KG1 (cell line): ENCODE data around the gene OGFR.

Source experiments
- DNase-seq: peaks from one replicate; lab custom pipeline; 2025; lab: John Stamatoyannopoulos, UW

The OGFR gene

GRCh38 chr20:62800314-62801259 is 4.0 kb upstream of the OGFR start:
- no peak for DNase-seq

DNA sequence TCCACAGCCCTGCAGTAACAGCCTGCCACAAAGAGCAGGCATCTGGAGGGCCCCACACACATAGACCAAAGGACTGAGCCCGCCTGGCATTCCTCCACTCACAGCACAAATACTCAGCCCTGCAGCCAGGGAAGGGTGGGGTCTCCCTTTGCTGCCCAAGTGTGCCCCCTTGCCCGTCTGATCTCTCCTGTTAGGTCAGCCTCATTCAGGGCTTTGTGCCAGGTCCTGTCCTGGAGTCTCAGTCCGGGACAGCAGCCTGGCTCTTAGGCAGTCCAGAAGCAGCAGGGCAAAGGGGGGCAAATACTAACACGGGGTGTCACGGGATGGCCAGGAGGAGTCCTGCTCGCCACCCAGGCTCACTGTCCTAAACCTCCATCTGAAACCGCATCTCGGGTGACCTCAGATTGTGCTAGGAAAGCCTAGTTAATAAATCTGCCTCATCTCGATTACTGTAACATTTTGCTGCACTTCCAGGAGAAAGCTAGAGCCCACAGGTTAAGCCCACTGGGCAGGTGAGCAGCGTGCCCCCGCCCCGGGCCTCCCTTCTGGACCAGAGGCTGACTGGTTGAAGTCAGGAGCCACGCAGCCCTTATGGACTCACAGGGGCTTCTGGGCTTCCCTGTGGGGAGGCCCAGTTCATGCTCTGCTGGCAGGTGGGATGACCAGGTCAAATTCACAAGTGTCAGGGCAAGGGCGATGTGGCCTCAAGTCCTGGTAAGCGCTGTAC is 3.2 kb upstream of the OGFR start:
- no peak for DNase-seq

DNA sequence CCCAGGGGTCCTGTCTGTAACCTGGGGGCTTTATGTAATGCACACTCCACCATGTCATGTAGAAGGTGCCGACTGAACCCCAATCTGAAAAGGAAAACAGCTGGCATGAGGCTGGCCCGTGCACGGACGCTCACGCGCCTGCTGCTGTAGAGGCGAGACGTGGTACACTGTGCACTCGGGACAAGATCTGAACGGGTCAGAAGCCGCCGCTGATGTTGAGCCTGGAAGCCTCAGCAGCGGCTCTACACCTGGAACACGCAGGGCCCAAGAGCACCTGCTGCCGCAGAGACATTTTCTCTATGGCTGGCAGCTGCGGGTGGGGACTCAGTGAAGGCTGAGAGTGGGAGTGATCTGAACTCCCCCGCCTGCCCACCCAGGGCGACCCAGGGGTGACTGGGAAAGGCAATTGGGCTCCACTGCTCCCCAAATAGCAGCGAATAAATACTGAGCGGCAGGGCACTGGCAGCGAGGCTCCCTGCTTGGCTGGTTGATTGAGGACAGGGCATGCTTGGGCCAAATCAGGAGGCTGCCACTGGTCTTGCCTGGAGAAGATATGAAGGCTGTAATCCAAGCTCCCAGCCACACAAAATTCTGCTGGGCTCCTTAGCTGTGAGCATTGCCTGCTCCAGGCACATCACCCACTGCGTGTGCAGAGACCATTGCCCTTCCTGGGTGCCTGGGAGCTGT is 2.5 kb upstream of the OGFR start:
- DNase-seq = no peak

DNA sequence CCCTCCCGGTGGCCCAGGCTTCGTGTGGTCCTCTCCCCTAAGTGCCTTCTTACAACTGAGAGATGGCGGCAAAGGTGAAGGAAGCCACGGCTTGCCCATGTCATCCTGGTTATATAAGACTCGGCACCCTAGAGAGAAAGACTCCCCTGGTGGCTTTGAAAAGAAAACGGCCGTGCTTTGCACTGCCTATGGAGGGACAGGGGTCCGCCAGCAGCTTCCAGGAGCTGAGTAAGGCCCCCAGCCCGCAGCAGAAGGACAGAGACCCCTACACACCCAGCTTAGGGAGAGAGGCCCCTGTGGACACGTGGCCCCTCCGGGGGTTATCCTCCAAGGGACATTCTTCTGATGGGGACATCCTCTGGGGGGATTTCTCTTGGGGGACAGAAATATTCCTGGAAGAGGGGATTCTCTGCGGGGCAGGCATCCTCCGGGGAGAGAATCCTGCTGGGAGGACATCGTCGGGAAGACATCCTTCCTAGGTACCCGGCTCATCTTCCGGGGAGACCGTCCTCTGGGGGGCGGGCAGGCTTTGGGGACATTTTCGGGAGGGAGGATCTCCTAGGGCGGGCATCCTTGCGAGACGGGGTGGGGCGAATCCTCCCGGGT is 511 bp upstream of the OGFR start:
- DNase-seq = no peak

DNA sequence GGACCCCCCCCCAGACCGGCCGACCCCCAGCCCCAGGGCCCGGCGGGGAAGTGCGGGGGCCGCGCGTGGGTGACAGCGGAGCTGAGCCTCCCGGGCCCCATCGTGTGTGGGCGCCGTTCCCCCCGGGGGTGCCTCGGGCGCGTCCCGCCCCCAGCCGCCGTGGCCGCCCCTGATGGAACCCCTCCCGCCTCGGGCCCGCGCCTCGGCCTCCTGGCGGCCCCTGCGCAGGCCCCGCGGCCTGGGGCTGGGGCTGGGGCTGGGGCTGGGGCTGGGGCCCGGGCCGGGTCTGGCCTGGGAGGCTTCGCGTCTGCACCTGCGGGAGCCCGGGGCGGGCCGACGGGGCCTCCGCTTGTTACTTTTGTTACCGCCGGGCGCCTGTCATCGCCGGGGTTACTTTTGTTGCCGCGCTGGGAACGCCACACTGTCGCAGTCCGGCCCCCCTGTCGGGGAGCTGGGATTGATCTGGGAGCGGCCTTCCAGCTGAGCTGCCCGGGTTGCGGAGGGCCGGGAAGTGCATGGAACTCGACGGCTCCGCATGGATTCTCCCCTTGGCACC is 598 bp downstream of the OGFR start:
- DNase-seq = no peak

DNA sequence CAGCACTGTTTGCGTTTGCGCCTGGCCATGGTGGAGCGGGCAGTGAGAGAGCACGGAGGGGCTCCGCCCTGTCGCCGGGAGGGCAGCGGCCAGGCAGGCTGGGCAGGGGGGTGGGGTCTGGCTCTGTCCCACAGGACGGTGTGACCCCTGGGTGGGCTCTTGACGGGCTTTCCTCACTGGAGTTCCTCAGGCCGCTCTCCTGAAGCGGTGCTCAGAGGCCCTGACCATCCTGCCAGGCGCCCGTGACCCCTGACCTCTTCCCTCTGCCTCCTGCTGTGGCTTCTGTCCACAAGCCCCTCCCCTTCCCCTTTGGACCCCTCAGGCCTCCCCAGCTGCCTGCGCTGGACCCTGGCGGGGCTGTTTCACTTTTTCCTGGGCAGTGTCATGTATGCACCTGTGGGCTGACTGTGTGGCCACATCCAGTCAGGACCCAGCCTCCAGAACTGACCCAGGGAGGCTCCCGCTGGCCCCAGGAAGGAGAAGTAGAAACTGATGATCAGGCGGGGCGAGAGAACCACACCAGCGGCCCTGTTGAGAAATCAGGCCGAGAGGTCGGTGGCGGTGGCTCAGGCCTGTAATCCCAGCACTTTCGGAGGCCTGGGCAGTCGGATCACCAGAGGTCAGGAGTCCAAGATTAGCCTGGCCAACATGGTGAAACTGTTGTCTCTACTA is 1.2 kb downstream of the OGFR start:
- DNase-seq = no peak

GRCh38 chr20:62806383-62807050 is 1.9 kb downstream of the OGFR start:
- no peak for DNase-seq

DNA sequence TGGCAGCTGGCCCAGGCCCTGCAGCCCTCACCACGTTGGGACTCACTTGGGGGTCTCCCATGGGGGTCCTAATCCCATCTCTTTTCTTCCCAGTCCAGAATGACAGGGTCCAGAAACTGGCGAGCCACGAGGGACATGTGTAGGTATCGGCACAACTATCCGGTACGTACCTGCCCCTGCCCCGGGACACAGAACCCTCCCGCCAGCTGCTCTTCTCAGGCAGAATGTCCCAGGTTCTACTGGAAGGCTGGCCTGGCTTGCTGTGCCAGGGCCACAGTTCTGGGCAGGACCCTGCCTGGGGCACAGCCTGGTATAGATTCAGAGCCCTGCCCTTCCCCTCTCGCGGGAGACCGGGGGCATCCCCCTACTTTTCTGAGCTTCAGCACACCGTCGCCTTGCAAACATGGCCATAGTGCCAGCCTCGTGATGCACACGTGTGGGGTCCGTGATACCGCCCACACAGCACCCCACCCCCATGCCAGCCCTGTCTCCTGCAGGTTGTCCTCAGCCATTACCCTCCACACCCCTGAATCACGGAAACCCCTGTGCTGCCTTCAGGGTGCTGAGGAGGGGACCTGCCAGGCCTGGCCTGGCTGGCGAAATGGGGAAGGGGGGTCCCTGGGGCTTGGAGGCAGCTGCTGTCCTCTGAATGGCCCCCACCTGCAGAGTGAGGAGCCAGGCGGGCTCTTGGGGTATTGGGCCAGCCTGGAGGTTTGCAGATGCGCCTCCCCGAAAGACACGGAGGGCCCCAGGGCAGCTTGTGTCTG is 3.0 kb downstream of the OGFR start:
- no peak for DNase-seq

DNA sequence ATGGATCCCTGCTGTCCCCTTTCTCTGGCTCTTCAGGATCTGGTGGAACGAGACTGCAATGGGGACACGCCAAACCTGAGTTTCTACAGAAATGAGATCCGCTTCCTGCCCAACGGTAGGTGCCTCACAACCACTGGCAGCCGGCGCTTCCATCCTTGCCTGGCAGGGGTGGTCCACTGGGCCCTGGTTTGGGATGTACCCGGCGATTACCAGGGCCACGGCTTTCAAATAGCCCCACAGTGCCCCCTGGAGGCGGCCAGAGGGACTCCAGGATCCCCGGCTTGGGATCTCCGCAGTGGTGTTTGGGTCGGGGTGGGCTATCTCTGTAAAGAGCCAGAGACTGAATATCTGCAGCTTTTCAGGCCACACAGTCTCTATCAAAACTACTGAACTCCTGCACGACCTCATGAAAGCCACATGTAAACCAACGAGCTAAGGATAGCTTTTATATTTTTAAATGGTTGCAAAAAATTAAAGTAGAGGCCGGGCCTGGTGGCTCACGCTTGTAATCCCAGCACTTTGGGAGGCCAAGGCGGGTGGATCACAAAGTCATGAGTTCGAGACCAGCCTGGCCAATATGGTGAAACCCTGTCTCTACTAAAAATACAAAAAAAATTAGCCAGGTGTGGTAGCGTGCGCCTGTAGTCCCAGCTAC is 3.7 kb downstream of the OGFR start:
- peak; percentile 13 for DNase-seq

GRCh38 chr20:62809530-62810428 is 5.1 kb downstream of the OGFR start:
- no peak for DNase-seq

DNA sequence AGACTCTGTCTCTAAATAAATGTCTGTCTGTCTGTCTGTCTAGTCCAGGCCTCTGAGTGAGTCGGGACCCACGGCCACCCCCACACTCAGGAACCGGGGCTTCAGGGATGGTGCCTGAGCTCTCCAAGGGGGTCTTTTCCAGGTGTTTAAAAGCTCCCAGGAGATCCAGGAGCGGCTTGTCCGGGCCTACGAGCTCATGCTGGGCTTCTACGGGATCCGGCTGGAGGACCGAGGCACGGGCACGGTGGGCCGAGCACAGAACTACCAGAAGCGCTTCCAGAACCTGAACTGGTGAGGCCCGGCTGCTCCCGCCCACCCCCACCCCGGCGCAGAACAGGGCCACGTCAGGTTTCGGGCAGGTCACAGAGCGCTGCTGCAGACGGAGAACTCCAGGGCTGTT is 6.7 kb downstream of the OGFR start:
- DNase-seq = no peak

DNA sequence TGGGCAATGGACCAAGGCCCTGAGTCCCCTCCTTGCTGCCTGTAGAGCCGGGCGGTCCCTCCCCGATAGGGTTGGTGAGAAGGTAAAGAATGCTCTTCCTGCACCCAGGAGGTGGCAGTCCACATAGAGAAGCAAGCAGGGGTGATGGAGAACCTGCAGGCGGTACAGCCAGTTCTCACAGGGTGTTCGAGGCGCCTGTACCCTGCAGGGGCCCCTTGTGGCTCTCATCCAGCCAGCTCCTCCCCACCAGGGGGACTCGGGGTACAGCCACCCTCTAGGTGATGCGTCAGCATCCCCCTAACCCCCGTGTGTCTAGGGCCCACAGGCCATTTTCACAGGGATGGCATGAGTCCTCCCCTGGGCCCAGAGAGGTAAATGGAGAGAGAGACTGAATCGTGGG is 7.1 kb downstream of the OGFR start:
- no peak for DNase-seq

- DNase-seq = no peak
Observed at GRCh38 chr20:62812181-62812906, 7.7 kb downstream of the OGFR start.

DNA sequence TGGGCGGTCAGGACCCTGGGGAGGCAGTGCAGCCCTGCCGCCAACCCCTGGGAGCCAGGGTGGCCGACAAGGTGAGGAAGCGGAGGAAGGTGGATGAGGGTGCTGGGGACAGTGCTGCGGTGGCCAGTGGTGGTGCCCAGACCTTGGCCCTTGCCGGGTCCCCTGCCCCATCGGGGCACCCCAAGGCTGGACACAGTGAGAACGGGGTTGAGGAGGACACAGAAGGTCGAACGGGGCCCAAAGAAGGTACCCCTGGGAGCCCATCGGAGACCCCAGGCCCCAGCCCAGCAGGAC is 8.2 kb downstream of the OGFR start:
- no peak for DNase-seq

GRCh38 chr20:62813588-62813987 is 9.0 kb downstream of the OGFR start:
- DNase-seq = no peak

DNA sequence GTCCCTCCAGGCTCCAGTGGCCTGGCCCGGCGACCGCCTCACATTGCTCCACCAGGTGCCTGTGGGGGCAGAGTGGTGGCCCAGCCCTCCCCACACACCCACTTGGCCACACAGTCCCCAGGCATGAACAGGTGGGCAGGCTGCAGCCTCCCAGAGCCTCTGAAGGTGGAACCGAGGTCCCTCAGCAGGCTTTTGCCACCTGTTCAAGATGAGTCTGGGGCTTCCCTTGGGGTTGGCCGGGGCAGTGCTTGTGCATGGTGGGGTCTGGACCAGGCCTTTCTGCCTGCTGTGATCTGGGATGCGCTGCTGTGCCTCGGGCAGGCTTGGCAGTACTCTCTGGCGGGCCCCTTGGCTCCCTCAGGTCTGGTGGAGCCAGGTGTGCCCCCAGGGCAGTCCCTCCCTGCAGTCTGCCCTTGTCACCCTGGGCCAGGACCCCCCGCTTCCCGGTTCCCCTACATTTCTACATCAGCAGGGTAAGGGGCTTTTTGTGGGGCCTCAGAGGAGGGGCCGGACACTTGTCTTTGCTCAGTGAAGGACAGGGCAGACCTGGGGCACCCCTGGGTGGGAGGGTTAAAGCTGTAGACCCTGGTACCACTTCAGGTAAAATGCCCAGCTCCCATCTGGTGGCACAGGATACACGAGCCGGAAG is 9.5 kb downstream of the OGFR start:
- no peak for DNase-seq

- no peak for DNase-seq
Observed at GRCh38 chr20:62814709-62815065, 10.1 kb downstream of the OGFR start.
